NCI-H1930 (cell line): ENCODE measurements around the gene NKAIN2.
"Not testable (repeated sequence)": the region's sequence is repeated elsewhere in the genome, so short reads cannot be mapped to it uniquely, and the experiment has no call there.

Experiments
- DNase-seq, 2 experiments: peaks; one replicate each; lab custom pipeline; 2025; lab: John Stamatoyannopoulos, UW

The NKAIN2 gene

DNA sequence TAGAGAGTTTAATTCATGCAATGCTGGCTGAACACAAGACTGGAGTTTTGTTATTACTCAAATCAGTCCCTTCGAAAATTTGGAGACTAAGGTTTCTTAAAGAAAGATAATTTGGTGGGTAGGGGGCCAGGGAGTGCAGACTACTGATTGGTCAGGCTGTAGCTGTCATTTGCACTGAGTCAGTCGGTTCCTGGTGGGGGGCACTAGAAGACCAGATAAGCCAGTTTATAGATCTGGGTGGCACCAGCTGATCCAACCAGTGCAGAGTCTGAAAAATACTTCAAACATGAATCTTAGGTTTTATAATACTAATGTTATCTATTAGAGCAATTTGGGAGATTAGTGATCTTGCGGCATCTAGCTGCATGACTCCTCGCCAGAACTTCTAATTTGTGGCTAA lies 530.7 kb downstream of the NKAIN2 start:
- DNase-seq: no peak

DNA sequence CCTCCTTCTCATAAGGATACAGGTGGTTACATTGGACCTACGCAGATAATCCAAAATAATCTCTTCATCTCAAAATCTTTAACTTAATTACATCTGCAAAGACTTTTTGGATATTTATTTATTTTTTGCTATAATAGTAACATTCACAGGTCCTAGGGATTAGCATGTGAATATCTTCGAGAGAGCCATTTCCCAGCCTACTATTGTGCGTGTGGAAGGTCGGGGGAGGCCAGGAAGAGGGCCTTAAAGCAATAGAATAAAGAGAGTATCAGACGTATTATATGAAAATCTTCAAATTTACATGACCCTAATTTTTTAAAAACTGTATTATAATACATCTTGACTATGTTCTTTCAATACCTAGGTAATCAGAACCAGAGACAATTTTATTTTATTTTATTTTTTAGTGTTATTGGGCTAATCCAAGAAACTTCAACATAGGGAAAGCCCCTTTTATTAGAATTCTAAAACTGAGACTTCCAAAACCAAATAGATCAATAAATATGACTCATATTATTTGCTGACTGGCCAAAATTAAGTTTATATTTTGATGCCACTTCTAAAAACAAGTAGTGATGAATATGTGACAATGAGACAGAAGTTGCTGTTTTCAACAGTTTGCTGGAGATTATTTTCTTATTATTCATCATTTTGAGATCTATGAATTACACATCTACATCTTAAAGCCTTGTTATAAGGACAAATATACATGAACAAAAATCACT lies 536.1 kb downstream of the NKAIN2 start:
- no peak for DNase-seq

DNA sequence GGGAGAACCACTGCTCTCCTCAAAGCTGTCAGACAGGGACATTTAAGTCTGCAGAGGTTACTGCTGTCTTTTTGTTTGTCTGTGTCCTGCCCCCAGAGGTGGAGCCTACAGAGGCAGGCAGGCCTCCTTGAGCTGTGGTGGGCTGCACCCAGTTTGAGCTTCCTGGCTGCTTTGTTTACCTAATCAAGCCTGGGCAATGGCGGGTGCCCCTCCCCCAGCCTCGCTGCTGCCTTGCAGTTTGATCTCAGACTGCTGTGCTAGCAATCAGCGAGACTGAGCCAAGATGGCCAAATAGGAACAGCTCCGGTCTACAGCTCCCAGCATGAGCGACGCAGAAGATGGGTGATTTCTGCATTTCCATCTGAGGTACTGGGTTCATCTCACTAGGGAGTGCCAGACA lies 544.7 kb downstream of the NKAIN2 start:
- not testable (repeated sequence) for DNase-seq

DNA sequence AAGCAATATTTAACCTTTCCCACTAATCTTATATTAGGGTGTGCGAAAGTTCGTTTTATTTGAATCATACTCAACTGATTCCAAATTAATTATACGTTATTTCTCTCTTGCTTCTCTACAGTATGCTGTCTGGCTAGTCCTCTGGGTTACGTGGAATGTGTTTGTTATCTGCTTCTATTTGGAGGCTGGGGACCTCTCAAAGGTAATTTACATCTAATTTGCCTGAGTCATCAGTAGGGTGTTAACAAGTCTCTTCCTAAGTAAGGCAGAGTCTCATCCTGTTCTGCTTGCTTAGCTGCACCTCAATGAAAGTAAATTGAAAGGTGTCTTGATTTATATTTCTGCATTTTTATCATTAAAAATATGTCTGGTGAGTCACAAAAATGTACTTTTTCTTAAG lies 551.5 kb downstream of the NKAIN2 start:
- no peak for DNase-seq

DNA sequence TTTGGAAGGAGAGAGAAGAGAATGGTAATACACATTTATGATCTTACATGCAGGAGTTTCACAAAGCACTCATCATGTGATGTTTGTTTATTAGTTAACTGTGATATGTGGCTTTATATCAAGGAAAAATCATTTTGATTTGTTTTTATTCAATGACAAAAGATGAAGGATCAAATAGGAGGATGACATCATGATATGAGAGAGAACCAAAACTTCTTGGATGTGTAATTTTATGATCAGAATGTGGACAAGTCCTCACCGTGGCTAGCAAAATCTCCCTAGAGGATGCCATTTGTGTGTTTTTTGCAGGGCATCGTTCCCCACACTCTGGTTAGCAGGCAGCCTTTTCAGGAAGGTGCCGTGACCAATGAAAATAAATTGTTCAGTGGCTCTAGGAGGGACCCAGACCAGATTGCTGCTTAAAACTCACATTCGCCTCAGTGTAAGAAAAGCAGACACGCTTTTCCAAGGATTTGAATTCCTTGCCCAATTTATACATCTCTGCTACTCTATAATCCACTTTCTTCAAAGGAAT lies 552.7 kb downstream of the NKAIN2 start:
- no peak for DNase-seq

DNA sequence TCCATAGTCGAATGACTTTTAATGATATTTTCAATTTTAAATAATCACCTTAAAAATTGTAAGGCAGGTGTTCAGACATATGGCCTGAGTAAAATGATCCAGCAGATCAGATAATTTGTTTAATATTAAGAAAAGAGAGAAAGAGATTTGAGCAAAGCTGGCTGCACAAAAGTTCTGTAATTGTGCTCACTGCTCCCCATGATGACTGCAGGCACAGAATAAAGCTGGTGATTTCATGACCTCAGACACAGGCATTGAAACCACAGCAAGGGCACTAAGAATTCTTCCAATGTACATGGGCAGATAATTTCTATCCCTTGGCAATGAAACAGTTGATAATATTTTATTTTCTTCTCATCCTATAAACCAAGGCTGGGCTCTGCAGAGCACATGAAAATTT lies 553.1 kb downstream of the NKAIN2 start:
- DNase-seq: no peak

DNA sequence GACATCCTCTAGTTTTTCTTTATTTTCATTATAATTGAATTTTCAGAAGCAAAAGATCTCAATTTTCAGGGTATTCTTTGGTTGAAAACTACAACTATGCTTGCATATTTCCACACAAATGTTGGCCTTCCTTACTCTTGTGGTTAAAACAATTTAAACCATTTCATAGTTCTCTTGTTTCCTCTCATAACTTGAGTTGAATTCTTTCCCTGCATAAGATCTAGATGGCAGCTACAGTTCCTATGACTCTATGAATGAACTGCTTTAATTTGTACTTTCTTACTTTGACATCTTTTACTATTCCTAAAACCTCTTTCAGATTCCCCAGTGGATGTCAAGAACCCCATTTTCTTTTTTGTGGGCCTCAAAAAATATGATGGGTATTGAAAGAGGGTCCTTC lies 564.5 kb downstream of the NKAIN2 start:
- no peak for DNase-seq

DNA sequence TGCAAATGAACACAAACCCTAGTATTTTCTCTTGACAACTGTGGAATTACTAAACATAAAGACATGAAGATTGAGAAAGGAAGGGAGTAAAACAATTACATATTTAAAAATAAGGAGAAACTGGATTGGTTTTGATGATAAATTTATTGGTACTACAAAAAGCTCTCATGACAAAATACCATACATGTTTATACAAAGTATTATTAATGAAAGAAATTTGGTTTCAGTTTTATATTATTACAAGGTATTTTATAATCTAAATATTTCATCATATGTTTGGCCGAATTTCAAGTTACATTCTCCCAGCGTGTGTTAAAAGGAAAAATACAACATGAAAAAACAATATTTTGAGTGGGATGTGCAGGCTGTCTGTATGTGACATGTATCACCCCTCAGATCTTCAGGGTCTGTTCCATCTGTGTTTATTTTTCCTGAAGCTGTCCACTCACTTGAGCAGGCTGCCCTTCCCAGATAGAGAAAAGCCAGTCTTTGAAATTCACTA lies 568.4 kb downstream of the NKAIN2 start:
- DNase-seq: no peak

DNA sequence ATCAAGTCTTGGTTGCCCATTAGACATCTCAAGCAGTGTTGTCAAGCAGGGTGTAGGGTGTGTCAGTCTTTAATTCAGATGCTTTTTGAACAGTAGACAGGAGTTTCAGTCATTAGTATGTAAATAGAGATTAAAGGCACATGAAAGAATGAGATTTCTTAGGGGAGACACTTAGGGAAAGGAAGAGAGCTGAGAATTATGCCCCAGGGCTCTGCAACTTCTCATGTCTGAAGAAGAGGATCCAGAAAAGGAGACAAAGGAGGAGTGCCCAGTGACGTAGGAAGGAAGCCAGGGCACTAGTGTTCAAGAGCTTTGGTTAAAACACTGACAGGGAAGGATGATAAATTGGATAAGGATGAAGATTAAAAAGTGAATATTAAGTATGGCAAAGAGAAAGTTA lies 569.7 kb downstream of the NKAIN2 start:
- no peak for DNase-seq

DNA sequence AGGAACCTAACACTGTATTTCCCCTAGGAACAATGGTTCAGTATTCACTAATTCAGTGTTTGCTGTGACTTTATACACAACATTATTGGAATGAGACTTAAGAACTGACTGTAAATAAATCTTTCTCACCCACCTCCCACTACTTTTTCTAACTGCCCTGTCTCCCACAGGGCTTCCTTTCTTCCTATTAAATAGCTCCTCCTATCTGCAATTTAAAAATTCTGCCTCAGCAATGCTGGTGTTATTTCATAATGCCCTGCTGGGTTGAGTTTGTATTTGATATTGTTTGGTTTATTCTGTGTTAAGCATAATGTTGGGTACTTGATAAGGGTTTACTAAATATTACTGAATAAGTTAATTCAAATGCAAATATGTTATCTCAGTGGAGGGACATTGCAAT lies 585.5 kb downstream of the NKAIN2 start:
- DNase-seq: no peak

DNA sequence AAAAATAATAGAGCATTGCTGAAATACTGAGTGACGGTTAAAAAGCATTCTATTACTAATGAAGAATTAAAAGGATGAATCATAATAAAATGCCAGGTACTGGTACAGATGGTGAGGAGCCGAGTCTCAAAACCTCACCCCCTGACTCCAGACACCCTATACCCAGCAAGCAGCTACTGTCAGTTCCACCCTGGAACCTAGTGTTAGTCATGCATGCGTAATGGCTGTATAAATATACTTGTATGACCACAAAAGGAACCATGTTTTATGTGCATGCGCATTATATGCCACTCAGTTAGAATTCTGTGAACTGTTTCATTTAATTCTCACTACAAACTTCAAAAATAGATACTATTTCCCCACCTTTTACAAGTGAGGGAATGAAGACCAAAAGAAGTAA lies 589.9 kb downstream of the NKAIN2 start:
- no peak for DNase-seq

DNA sequence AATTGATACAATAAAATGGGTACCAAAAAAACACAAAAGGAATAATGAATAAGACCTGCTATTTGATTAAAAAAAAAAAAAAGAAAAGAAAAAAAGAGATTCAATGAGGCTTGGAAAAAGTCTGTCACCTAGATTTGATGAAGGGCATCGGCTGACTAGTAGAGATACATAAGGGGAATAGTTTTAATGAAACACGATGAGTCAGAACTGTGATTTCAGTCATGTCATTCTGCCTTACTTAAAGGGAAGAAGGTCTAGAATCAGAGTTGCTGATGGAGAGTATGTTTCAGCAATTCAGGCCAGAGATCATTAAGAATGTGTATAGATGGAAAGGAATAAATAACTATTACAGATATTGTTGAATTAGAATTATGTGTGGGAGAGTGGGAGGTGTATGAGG lies 592.7 kb downstream of the NKAIN2 start:
- DNase-seq: no peak

DNA sequence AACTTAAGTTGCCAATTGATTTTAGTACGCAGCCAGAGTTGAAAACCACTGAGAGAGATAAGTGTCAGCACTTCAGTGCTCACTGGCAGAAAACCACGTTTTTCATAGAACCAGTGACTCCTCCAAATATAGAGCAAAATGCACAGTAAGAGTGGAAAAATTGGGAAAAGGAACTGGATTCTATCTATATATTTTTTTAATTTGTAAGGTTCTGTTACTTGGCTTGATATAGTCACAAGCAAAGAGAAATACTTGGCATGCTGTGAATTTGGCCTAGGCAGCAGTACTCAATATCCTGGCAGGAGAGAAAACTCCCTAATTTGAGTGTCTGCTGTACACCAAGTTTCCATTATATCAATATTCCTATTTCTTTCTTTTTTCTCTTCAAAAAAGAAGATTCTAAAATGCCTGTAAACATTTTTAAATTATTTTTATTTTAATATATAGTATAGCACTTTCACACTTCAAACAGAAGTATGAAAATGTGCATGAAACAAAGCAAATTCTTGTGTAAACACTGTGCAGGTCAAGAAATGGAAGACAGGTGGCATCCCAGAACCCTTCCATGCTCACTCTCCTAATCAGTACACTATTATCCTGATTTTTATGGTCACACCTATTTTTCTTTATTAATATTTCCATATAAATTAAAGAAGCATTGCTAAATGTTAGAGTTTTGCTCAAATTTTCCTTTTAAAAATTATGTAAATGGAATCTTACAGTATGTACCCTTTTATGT lies 596.8 kb downstream of the NKAIN2 start:
- DNase-seq: no peak

DNA sequence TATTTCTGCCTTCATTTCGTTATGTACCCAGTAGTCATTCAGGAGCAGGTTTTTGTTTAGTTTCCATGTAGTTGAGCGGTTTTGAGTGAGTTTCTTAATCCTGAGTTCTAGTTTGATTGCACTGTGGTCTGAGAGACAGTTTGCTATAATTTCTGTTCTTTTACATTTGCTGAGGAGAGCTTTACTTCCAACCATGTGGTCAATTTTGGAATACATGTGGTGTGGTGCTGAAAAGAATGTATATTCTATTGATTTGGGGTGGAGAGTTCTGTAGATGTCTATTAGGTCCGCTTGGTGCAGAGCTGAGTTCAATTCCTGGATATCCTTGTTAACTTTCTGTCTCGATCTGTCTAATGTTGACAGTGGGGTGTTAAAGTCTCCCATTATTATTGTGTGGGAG lies 606.8 kb downstream of the NKAIN2 start:
- DNase-seq: not testable (repeated sequence)

DNA sequence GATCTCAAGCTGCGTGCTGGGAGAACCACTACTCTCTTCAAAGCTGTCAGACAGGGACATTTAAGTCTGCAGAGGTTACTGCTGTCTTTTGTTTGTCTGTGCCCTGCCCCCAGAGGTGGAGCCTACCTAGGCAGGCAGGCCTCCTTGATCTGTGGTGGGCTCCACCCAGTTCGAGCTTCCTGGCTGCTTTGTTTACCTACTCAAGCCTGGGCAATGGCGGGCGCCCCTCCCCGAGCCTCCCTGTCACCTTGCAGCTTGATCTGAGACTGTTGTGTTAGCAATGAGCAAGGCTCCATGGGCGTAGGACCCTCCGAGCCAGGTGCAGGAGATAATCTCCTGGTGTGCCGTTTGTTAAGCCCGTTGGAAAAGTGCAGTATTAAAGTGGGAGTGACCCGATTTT lies 609.0 kb downstream of the NKAIN2 start:
- not testable (repeated sequence) for DNase-seq

DNA sequence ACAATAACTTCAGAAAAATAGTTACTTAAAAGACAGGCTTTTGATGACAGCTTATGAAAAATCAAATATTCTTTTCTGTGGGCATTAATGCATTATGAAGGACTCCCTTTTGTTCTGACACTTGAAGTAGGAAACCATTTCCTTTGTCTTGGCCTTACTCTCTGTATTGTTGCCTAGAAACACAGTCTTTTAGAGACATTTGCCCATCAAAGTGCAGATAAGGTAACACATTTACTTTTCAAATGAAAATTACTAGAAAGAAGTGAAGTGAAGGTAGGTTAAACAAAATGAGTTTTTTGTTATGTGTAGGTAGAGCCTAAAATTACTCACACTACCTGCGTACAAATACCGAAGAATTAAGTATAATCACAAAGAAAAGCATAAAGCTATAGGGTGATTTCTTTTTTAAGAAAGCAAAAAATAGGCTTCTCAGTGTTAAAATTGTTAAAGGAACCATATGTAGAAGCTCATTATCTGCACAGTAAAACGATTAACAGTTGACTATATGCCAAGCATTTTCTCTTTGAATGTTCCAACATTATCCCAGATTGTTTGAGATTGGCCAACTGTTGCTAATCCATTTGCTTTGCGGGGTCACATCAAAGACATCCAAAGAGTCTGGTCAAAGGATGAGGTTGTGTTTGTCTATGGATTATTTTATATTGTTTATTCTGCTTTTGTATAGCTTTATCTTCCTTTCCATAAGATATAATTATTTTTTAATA lies 616.6 kb downstream of the NKAIN2 start:
- DNase-seq: no peak

DNA sequence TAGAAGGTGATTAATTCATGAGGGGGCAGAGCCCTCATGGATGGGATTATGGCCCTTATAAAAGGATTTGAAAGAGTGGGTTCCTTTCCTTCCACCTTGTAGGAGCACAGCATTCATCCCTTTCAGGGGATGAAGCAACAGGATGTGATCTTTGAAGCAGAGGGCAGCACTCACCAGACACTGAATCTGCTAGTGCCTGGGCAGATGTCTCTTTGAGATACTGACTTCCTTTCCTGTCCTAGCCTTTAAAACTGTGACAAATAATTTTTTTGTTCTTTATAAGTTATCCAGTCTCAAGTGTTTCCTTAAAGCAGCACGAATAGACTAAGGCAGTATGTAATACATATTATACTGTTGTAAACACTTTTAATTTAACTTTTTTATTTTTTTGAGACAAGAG lies 620.0 kb downstream of the NKAIN2 start:
- no peak for DNase-seq

DNA sequence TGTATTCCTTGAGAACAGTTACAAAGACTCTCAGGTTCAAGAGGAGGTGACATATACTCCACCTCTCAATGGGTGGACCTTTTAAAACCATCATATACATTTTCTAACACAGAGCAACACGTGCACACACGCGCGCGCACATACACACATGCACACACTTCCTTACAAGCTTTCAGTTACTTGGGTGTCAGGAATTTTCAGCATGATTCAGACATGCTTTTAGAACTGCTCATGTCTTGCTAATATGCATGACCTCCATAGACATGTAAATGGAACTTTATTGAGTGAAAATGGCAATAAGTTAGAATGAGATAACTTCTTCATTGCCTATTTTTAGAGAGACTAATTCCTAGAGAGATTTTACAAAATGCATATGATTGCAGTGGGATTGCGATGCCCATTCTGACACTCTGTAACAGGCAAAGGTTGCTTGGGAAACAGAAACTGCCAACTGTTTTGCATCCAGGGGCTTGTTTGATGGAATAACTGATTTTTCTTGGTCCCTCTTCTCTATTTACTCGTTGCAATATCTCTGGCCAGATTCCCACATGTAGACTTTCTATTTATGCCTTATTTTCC lies 627.2 kb downstream of the NKAIN2 start:
- no peak for DNase-seq

DNA sequence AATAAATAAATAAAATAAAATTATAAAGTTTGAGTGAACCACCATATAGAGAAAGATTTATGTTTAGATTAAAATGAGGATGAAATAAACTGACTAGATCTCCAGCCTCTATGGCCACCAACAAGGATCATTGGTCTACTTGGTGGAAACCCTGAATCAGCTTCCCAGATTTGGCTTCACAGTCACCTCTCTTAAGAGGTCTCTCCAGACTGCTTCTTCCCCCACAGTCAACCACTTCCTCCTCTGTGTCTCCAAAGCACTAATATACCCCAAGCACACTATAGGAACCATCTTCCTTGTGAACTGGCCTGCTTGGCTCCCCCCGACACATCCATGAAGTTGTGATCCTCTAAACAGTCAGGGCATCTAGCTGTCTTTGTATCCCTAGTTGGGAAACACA lies 629.0 kb downstream of the NKAIN2 start:
- DNase-seq: no peak

DNA sequence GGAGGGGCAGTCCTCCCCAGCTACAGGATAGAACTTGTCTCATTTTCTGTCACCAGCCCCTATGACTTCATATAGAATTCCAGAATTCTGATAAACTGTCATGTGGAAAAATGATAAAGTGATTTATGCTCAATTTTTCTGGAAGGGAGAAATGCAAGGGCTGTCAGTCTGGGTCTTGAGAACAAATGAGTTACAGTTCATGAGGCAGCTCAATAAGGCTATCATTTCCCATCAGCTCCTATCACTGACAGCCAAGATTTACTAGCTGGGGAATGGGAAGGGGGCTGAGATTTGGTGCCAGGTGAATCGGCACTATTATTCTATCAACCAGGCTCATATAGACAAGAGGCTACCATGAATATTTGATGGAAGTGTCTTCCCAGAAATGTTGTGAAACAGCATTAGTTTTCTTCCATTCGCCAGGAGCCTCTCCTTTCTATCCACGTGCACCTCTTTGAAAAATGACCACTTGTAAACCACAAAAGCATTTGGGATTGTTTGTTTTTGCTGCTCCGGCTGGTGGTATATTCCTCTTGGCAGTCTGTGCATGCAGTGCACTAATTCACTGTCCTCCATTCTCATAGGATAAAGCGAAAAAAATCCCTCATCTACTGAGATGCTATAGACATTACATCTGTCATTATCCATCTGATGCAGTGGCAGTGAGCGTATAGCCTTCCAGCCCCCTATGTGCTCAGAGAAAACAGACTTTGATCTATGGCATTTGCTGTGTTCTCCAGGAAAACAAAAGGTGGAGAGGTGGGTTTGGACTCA lies 629.9 kb downstream of the NKAIN2 start:
- no peak for DNase-seq

DNA sequence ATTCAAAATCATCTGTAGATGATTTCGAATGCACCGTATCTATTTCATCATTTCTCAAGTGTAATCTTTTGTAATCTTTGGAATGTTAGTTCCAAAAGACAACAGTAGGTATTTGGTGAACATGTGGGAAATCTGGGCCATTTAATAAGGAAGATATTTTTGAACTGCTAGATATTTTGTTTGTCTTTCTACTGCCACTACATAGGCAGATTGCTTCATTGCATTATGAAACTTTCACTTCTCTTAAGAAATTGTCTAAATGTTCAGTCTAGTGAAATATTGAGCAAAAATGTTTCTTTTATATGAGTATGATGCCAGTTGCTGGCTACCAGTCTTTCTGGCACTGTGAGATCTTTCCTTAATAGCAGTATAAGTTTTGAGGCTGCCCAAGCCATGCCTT lies 630.8 kb downstream of the NKAIN2 start:
- DNase-seq: no peak

DNA sequence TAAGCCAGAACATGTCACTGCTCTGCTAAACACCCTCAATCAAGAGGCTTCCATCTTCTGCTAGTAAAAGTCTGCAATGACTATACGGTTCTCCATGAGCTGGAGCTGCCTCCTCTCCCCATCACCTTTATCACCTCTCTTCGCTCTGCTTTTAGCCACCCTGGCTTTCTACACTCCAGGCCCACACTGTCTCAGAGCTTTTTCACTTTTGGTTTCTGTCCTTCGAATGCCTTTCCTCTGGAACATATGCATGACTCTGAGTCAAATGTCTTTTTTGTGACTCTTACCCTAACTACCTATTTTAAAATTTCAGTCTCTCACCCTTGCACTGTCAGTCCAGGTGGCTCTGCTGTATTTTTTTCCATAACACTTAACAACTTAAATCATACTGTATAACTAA lies 633.1 kb downstream of the NKAIN2 start:
- DNase-seq: no peak
